RPMI7951 (cell line): ENCODE measurements around the gene R3HDM2. TPM values are rescaled to one million over a fixed set of nuclear protein-coding genes. Genes with fewer than 3 reads are reported as not detected.

ENCODE experiments used
- DNase-seq: peaks from one replicate; pipeline ENCODE4 v3.0.0-alpha.2; 2012; ENCODE audit warnings: low read depth
- total RNA-seq: library from RNA; depleted of rRNA; stranded (reverse); fragments of >200 nt; shearing (Covaris generic); gene quantifications from 2 replicates; pipeline ENCODE4 v1.2.3, GENCODE V29; 2014

Gene R3HDM2
- total RNA-seq, 1 experiment from 2014 or later, result 10.8 TPM

GRCh38 chr12:57268264-57268663 is 162.6 kb downstream of the R3HDM2 start:
- DNase-seq, result no peak

- no peak for DNase-seq
Observed at GRCh38 chr12:57266681-57267080, 164.2 kb downstream of the R3HDM2 start.

GRCh38 chr12:57263096-57263495 is 167.7 kb downstream of the R3HDM2 start:
- no peak for DNase-seq

GRCh38 chr12:57262126-57262822 is 168.6 kb downstream of the R3HDM2 start:
- DNase-seq, result no peak

GRCh38 chr12:57261428-57261865 is 169.4 kb downstream of the R3HDM2 start:
- no peak for DNase-seq

GRCh38 chr12:57260366-57260765 is 170.5 kb downstream of the R3HDM2 start:
- DNase-seq, result no peak

GRCh38 chr12:57258977-57259970 is 171.6 kb downstream of the R3HDM2 start:
- no peak for DNase-seq

- no peak for DNase-seq
Observed at GRCh38 chr12:57255916-57256315, 174.9 kb downstream of the R3HDM2 start.

GRCh38 chr12:57254506-57255280 is 176.2 kb downstream of the R3HDM2 start:
- no peak for DNase-seq

GRCh38 chr12:57250956-57251355 is 179.9 kb downstream of the R3HDM2 start, which contains the start of gene STAC3:
Gene STAC3 (minus strand): TSS chr12:57251187. CDS start chr12:57249636, 1,551 bp downstream.
- DNase-seq, result no peak

- DNase-seq, result no peak
Observed at GRCh38 chr12:57250541-57250940, 180.3 kb downstream of the R3HDM2 start.

- DNase-seq, result no peak
Observed at GRCh38 chr12:57248934-57249742, 181.7 kb downstream of the R3HDM2 start.

GRCh38 chr12:57247041-57247440 is 183.8 kb downstream of the R3HDM2 start:
- no peak for DNase-seq

- no peak for DNase-seq
Observed at GRCh38 chr12:57244312-57244696, 186.5 kb downstream of the R3HDM2 start.

GRCh38 chr12:57243521-57244311 is 187.1 kb downstream of the R3HDM2 start:
- DNase-seq, result peak; percentile 57

GRCh38 chr12:57242691-57243454 is 188.0 kb downstream of the R3HDM2 start:
- DNase-seq, result peak; percentile 18

- DNase-seq, result no peak
Observed at GRCh38 chr12:57242329-57242690, 188.5 kb downstream of the R3HDM2 start.

GRCh38 chr12:57241402-57242310 is 189.2 kb downstream of the R3HDM2 start:
- DNase-seq, result no peak
